Body of pancreas (tissue), 4 donors: Measurements from ENCODE around the gene CFAP410. TPM values are rescaled to one million over a fixed set of nuclear protein-coding genes. Genes with fewer than 3 reads are reported as not detected.

Experiments used
- ATAC-seq: fragments of 150-250 bp; one replicate; pipeline ENCODE4 v1.9.1; 2016
- DNase-seq, 4 donors: peaks; one replicate each; pipeline ENCODE4 v3.0.0-alpha.2; 2019
- H3K27ac ChIP-seq, 4 donors: fragments of 200-600 bp; sonication (generic); 1 replicate in 3 of 4; 2 replicates in 1 of 4; pipeline versions ENCODE4 v1.5.1 to v1.6.1; 2016 to 2019; ENCODE audit warnings: mild to moderate bottlenecking in 1 of 4, mixed read lengths in 1 of 4, moderate library complexity in 1 of 4
- H3K27me3 ChIP-seq, 2 donors: fragments of 200-600 bp; sonication (generic); one replicate each; pipeline ENCODE4 v1.6.0; 2016; ENCODE audit warnings: mild to moderate bottlenecking in 1 of 2
- H3K36me3 ChIP-seq, 2 donors: fragments of 200-600 bp; sonication (generic); replicated peaks in 1 of 2; 2 replicates each; pipeline ENCODE4 v1.5.1; 2016; ENCODE audit warnings: low read depth in 2 of 2; ENCODE audit not compliant: insufficient read depth in 1 of 2
- H3K4me1 ChIP-seq: fragments of 200-600 bp; sonication (generic); one replicate; pipeline ENCODE4 v1.6.0; 2016
- H3K4me3 ChIP-seq, 2 donors: fragments of 200-600 bp; sonication (generic); 1 replicate in 1 of 2; 2 replicates in 1 of 2; pipeline ENCODE4 v1.5.1; 2016 to 2019
- H3K9me3 ChIP-seq, 3 donors: fragments of 200-600 bp; sonication (generic); 1 replicate in 2 of 3; 2 replicates in 1 of 3; pipeline ENCODE4 v1.5.1; 2016
- POLR2A ChIP-seq, 3 donors: fragments of 450-650 bp; IDR thresholded peaks; one replicate each; pipeline ENCODE4 v1.6.1; 2016; ENCODE audit warnings: antibody characterized with exemption in 3 of 3, mild to moderate bottlenecking in 2 of 3
- WGBS, 2 donors: methylation state at CpG; one replicate each; pipeline ENCODE4 v1.1.5; 2017; 5-methylcytosine and 5-hydroxymethylcytosine counted together
- intact Hi-C: fragments of 100-400 bp; cut with DNase I; formaldehyde crosslinking; loops from one replicate; pipeline ENCODE4 v1.15.1; 2023
- total RNA-seq, 2 donors: library from RNA; depleted of rRNA; stranded (reverse); fragments of >200 nt; gene quantifications; one replicate each; pipeline ENCODE4 v1.1.0, GENCODE V29; 2016
- TF ChIP-seq, protein P1 (sequence below), 7 experiments: fragments of 450-650 bp in 4 of 7; fragments of 200-600 bp in 3 of 7; sonication (generic) in 3 of 7; IDR thresholded peaks; one replicate each; pipeline ENCODE4 v1.5.1; 2016 to 2019; ENCODE audit warnings: antibody characterized with exemption in 7 of 7

CFAP410 gene
- total RNA-seq, 2 donors from 2014 or later = 24.6 to 43.8 TPM

DNA sequence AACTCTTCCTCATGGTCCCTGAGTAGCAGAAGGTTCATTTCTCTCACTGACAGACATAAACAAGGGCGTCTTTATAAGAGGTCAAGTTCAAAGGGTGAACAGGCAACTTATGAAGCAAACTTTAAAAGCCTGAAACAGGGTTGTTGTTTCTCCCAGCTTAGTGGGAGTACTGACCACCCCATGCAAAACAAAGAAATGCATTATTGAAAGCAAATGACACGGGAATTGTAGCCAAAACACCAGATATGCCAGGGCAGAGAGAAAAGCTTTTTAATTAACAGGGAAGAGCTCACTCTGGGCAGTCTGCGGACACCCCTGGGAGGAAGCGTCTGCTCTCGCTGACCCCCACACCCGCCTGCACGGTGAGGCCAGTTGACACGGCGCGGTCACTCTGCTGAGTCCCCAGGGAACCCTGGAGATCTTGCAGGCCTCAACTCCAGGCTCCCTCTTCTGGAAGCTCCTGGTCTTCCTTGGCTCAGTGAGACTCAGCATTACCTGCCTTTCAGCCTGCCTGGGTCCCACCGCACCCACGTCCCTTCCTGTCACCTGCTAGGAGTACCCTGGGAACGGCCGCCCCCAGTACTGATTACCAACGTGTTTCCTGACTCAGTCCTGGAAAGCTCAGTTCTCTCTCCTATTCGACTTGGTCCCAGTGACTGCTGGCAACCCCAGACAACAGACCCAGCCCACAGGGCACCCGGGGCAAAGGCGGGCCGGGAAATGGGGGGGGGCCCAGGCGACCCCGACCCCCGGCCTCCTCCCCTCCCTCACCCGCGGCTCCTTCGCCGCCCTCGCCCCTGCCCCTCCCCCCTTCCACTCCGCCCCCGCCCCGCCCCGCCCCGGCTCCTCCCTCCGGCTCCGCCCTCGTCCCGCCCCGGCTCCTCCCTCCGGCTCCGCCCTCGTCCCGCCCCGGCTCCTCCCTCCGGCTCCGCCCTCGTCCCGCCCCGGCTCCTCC lies 972 bp downstream of the CFAP410 start:
- Histone ChIP-seq H3K4me3 (no peak overlapping the region), H3K27me3 (no peaks in the 10 kb centered on the region), H3K4me1 (peaks cover 16% of the 10 kb centered on the region), H3K9me3 (no peaks in the 10 kb centered on the region), H3K36me3 (no peaks in the 10 kb centered on the region), H3K27ac (peak overlapping the region; percentile 75 to 94 (median 82))
- intact Hi-C loops = no loop called here
- TF ChIP-seq, protein P1, sequence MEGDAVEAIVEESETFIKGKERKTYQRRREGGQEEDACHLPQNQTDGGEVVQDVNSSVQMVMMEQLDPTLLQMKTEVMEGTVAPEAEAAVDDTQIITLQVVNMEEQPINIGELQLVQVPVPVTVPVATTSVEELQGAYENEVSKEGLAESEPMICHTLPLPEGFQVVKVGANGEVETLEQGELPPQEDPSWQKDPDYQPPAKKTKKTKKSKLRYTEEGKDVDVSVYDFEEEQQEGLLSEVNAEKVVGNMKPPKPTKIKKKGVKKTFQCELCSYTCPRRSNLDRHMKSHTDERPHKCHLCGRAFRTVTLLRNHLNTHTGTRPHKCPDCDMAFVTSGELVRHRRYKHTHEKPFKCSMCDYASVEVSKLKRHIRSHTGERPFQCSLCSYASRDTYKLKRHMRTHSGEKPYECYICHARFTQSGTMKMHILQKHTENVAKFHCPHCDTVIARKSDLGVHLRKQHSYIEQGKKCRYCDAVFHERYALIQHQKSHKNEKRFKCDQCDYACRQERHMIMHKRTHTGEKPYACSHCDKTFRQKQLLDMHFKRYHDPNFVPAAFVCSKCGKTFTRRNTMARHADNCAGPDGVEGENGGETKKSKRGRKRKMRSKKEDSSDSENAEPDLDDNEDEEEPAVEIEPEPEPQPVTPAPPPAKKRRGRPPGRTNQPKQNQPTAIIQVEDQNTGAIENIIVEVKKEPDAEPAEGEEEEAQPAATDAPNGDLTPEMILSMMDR (IDR thresholded peaks at IDR 0.05) = peak in 5 of 7 experiments; percentile 19 to 52 (median 44)
- no peak for TF ChIP-seq POLR2A (IDR thresholded peaks at IDR 0.05)
- peak; percentile 28 for ATAC-seq
- WGBS, 2 donors = 6 to 8% methylated on average over 13 to 26 of the region's 47 CpGs
- DNase-seq = peak; percentile 70 to 81 (median 77)

DNA sequence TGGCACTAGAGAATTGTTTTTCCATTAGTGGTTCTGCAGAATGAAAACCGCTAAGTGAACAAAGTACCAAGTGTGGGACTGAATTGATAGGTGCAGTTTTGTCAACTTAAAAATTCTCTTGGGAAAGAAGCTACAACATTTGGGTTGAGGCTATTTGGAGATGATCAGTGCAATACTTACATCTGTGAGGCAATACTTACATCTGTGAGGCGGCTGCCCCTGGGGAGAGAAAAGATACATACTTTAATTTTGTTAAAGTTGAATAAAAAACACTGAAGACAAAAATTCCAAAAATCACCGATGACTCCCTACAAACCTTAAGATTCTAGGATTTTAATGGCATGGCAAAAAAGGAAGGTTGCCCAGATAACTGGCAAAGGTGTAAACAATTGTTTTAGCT lies 1.7 kb downstream of the CFAP410 start:
- H3K9me3 ChIP-seq = no peaks in the 10 kb centered on the region
- intact Hi-C loops = no loop called here
- no peaks in the 10 kb centered on the region for H3K36me3 ChIP-seq
- no peak overlapping the region for H3K4me3 ChIP-seq
- DNase-seq (no peak), ATAC-seq (no peak)
- H3K4me1 ChIP-seq = peaks cover 16% of the 10 kb centered on the region
- 80 to 91% methylated on average over 3 of the region's 3 CpGs for WGBS, 2 donors
- peak overlapping the region in 1 of 4 donors; percentile 78 for H3K27ac ChIP-seq
- no peaks in the 10 kb centered on the region for H3K27me3 ChIP-seq
- TF ChIP-seq, protein P1 (IDR thresholded peaks at IDR 0.05) = no peak
- no peak for TF ChIP-seq POLR2A (IDR thresholded peaks at IDR 0.05)

- Histone ChIP-seq H3K27me3 (no peaks in the 10 kb centered on the region), H3K36me3 (no peaks in the 10 kb centered on the region), H3K4me3 (no peak overlapping the region), H3K4me1 (peaks cover 16% of the 10 kb centered on the region), H3K27ac (no peak overlapping the region), H3K9me3 (no peaks in the 10 kb centered on the region)
- ATAC-seq (no peak), DNase-seq (no peak)
- intact Hi-C loops = no loop called here
- 89 to 91% methylated on average over 8 to 14 of the region's 24 CpGs for WGBS, 2 donors
- TF ChIP-seq, protein P1 (IDR thresholded peaks at IDR 0.05) = no peak
- TF ChIP-seq POLR2A (IDR thresholded peaks at IDR 0.05) = no peak
These were observed 3.7 kb downstream of the CFAP410 start for GRCh38 chr21:44335266-44336059.

DNA sequence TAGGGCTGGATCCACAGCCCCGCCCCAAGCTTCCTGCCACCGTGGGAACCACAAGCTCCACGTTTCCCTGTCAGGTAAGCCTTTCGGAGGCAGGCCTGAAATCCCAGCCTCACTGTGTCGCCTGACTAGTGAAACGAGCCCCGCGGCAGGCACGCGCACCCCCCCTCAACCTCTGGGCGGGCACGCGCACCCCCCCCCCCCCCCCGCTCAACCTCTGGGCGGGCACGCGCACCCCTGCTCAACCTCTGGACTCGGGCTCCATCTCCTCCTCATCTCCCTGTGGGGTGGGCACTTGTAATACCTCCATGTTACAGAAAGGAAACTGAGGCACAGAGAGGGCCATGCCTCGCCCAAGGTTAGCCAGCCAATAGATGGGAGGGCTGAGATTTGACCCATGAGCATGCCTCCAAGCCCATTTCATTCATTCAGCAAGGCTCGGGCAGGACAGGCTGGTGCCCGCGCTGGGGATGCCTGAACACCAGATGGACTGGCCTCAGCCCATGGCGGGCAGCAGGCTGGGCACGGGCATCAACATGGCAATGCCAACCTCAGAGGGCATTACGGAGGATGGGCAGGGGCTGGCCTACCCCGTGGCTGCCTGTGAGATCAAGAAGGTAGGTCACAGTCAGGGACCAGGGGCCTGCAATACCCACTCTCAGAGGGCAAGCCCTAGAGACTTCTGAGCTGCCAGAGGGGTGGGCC lies 4.7 kb downstream of the CFAP410 start:
- H3K36me3 ChIP-seq = no peaks in the 10 kb centered on the region
- DNase-seq (no peak), ATAC-seq (no peak)
- H3K27me3 ChIP-seq = no peaks in the 10 kb centered on the region
- TF ChIP-seq POLR2A (IDR thresholded peaks at IDR 0.05) = no peak
- TF ChIP-seq, protein P1 (IDR thresholded peaks at IDR 0.05) = no peak
- H3K27ac ChIP-seq = no peak overlapping the region
- intact Hi-C loops = no loop called here
- WGBS, 2 donors = 78 to 86% methylated on average over 9 to 24 of the region's 26 CpGs
- peaks cover 8% of the 10 kb centered on the region for H3K4me1 ChIP-seq
- no peak overlapping the region for H3K4me3 ChIP-seq
- no peaks in the 10 kb centered on the region for H3K9me3 ChIP-seq
